ENCODE results near the gene NGLY1.

NGLY1 gene

GRCh38 chr3:25707268-25707926, 75.8 kb downstream of the NGLY1 start:
- no peak for DNase-seq

- no peak for DNase-seq
These were observed 77.0 kb downstream of the NGLY1 start for GRCh38 chr3:25706213-25706612.

GRCh38 chr3:25697553-25697952, 85.7 kb downstream of the NGLY1 start:
- DNase-seq: no peak

GRCh38 chr3:25695731-25696420, 87.4 kb downstream of the NGLY1 start:
- DNase-seq: no peak

- no peak for DNase-seq
These were observed 90.0 kb downstream of the NGLY1 start for GRCh38 chr3:25693238-25693637.

GRCh38 chr3:25692341-25692740, 90.9 kb downstream of the NGLY1 start:
- DNase-seq: no peak

- DNase-seq: no peak
These were observed 92.3 kb downstream of the NGLY1 start for GRCh38 chr3:25690768-25691533.

GRCh38 chr3:25689226-25689625, 94.0 kb downstream of the NGLY1 start:
- no peak for DNase-seq

- DNase-seq: no peak
These were observed 95.5 kb downstream of the NGLY1 start for GRCh38 chr3:25687742-25688141.

GRCh38 chr3:25686766-25687165, 96.5 kb downstream of the NGLY1 start:
- DNase-seq: no peak

- DNase-seq: no peak
These were observed 99.4 kb downstream of the NGLY1 start for GRCh38 chr3:25683882-25684281.

GRCh38 chr3:25683410-25683809, 99.8 kb downstream of the NGLY1 start:
- no peak for DNase-seq

- no peak for DNase-seq
These were observed 103.5 kb downstream of the NGLY1 start for GRCh38 chr3:25679642-25680302.

- DNase-seq: no peak
These were observed 104.1 kb downstream of the NGLY1 start for GRCh38 chr3:25679166-25679565.

GRCh38 chr3:25678581-25678980, 104.7 kb downstream of the NGLY1 start:
- DNase-seq: no peak

GRCh38 chr3:25677121-25677520, 106.1 kb downstream of the NGLY1 start:
- DNase-seq: no peak

GRCh38 chr3:25674670-25675069, 108.6 kb downstream of the NGLY1 start:
- no peak for DNase-seq

GRCh38 chr3:25673738-25674298, 109.4 kb downstream of the NGLY1 start:
- no peak for DNase-seq

Measured in stimulated activated CD4-positive, alpha-beta T cell treated with anti-CD3 and anti-CD28 coated beads, Interleukin-15, amount 100 ng/mL, for 24 hours (primary cell).